ENCODE measurements around the gene PTDSS2. TPM values are rescaled to one million over a fixed set of nuclear protein-coding genes. Genes with fewer than 3 reads are reported as not detected.
"Not testable (repeated sequence)": the region's sequence is repeated elsewhere in the genome, so short reads cannot be mapped to it uniquely, and the experiment has no call there.

The PTDSS2 gene
- total RNA-seq, 2 donors from 2014 or later, result 21.8 to 24.5 TPM

DNA sequence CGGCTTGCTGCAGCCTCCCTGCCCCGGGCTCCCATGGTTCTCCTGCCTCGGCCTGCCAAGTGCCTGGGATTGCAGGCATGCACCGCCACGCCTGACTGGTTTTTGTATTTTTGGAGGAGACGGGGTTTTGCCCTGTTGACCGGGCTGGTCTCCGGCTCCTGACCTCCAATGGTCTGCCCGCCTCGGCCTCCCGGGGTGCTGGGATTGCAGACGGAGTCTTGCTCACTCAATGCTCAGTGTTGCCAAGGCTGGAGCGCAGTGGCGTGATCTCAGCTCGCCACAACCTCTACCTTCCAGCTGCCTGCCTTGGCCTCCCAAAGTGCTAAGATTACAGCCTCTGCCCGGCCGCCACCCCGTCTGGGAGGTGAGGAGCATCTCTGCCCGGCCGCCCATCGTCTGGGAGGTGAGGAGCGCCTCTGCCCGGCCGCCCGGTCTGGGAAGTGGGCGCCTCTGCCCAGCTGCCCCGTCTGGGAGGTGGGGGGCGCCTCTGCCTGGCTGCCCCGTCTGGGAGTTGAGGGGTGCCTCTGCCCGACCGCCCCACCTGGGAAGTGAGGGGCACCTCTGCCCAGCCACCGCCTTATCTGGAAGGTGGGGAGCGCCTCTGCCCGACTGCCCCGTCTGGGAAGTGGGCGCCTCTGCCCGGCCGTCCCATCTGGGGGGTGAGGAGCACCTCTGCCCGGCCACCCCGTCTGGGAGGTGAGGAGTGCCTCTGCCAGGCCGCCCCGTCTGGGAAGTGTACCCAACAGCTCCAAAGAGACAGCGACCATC, 67.0 kb downstream of the PTDSS2 start:
- not testable (repeated sequence) for H3K27ac Mint-ChIP-seq; H3K4me3 Mint-ChIP-seq; H3K4me1 Mint-ChIP-seq; H3K36me3 Mint-ChIP-seq (ENCODE audit: low read depth); DNase-seq; ATAC-seq; H3K27me3 Mint-ChIP-seq; H3K9me3 ChIP-seq (ENCODE audit: control insufficient read depth, low read length, poor library complexity, severe bottlenecking)

DNA sequence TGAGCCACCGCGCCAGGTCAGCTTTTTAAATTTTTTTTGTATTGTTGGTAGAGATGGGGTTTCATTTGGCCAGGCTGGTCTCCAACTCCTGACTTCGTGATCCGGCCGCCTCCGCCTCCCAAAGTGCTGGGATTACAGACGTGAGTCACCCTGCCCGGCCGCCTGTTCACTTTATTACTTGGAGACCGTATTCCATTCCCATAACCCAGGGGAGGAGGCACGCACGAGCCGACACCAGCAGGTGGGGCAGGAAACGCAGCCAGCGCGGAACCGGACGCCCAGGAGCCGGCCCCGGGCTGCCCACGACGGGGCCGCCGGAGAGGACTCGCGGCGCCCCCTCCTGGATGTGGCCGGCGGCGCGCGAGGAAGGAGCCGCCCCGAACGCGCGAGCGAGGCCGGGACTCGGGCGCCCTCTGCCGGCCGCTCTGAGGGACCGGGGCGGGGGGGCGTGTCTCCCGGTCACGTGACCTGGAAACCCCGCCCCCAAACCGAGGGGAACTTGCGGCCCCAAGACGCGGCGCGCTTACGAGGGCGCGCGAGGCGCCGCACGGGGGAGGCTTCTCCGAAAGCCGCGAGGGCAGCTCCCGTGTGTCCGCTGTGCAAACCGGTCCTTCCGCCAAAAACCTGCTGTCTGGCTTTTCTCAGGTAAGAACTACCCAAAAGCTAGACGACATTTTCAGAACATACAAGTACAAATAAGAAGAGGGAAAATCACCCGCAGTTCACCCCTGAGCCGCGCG, 68.6 kb downstream of the PTDSS2 start:
- peak overlapping the region; percentile 8 for H3K27ac Mint-ChIP-seq
- H3K27me3 Mint-ChIP-seq, result no peaks in the 10 kb centered on the region
- peak overlapping the region; percentile 76 for H3K4me3 Mint-ChIP-seq
- H3K36me3 Mint-ChIP-seq (ENCODE audit: low read depth), result no peaks in the 10 kb centered on the region
- H3K4me1 Mint-ChIP-seq, result peaks cover 2% of the 10 kb centered on the region
- DNase-seq (peak; percentile 84 to 93 (median 86)), ATAC-seq (peak; percentile 96)
- H3K9me3 ChIP-seq (ENCODE audit: control insufficient read depth, low read length, poor library complexity, severe bottlenecking), result no peaks in the 10 kb centered on the region

DNA sequence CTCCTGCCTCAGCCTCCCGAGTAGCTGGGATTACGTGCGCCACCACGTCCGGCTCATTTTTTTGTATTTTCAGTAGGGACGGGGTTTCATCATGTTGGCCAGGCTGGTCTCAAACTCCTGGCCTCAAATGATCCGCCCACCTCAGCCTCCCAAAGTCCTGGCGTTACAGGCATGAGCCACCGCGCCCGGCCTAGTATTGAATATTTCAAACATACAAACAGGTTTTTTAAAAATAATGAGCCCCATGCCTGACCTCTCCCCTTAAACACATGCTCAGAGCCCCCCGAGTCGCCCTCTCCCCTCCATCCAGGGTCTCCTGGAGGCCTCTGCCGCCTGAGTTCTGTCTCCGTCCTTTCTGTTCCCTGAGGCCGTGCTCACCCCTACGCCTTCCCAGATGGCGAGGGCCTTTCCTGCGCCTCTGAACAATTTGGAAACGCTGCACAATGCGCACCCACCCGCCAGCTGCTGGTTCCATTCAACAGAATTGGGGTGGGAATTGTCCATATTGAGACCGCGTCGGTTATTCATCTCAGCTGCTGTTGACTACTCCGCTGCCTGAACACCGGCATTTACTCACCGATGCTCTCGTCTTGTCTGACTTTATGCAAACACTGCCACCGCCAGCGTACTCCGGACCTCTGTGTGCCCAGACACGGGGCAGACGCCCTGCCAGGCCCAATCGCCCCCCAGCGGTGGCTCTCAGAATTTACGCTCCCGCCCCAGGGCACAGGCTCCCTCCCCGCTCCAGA, 70.5 kb downstream of the PTDSS2 start:
- DNase-seq (no peak), ATAC-seq (no peak)
- Mint-ChIP-seq H3K4me3 (no peak overlapping the region), H3K4me1 (peaks cover 2% of the 10 kb centered on the region), H3K36me3 (ENCODE audit: low read depth) (no peaks in the 10 kb centered on the region), H3K27me3 (no peaks in the 10 kb centered on the region), H3K27ac (peak overlapping the region; percentile 51)
- no peaks in the 10 kb centered on the region for H3K9me3 ChIP-seq (ENCODE audit: control insufficient read depth, low read length, poor library complexity, severe bottlenecking)

DNA sequence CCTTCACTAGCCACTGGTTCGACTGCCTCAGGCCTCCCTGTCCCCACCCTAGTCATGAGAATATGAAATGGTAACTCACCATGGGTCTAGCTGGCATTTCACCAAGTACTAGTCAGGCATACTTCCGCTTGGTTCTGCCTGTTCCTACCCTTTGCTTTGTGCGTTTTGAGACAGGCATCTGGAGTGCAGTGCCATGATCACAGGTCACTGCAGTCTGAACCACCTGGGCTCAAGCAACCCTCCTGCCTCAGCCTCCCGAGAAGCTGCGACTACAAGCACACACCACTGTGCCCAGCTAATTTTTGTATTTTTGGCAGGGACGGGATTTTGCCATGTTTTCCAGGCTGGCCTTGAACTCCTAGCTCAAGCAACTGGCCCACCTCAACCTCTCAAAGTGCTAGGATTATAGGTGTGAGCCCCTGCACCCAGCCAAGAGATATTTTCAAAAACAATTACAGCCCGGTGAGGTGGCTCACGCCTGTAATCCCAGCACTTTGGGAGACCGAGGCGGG, 71.2 kb downstream of the PTDSS2 start:
- DNase-seq (no peak), ATAC-seq (no peak)
- peak overlapping the region; percentile 51 for H3K27ac Mint-ChIP-seq
- no peaks in the 10 kb centered on the region for H3K36me3 Mint-ChIP-seq (ENCODE audit: low read depth)
- no peak overlapping the region for H3K4me3 Mint-ChIP-seq
- H3K4me1 Mint-ChIP-seq, result peaks cover 2% of the 10 kb centered on the region
- no peaks in the 10 kb centered on the region for H3K27me3 Mint-ChIP-seq
- no peaks in the 10 kb centered on the region for H3K9me3 ChIP-seq (ENCODE audit: control insufficient read depth, low read length, poor library complexity, severe bottlenecking)

DNA sequence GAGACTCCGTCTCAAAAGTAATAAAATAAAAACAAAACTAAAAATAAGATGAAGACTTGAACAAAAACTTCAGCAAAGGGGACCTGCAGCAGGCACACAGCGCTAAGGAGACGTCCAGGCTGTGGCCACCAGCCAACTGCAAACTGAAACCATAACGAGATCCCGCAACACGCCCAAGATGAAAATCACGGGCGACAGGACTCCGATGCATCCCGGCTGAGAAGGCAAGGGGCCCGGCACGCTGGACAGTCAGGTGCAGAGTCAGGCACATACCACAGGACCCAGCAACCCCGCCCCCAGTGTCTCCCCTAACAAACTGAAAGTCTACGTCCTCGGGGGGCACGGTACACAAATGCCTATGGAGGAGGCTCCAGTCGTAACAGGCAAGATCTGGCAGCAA, 76.1 kb downstream of the PTDSS2 start:
- DNase-seq (no peak), ATAC-seq (no peak)
- H3K27me3 Mint-ChIP-seq, result no peaks in the 10 kb centered on the region
- H3K4me3 Mint-ChIP-seq, result no peak overlapping the region
- H3K36me3 Mint-ChIP-seq (ENCODE audit: low read depth), result no peaks in the 10 kb centered on the region
- no peaks in the 10 kb centered on the region for H3K4me1 Mint-ChIP-seq
- H3K9me3 ChIP-seq (ENCODE audit: control insufficient read depth, low read length, poor library complexity, severe bottlenecking), result no peaks in the 10 kb centered on the region
- no peak overlapping the region for H3K27ac Mint-ChIP-seq

DNA sequence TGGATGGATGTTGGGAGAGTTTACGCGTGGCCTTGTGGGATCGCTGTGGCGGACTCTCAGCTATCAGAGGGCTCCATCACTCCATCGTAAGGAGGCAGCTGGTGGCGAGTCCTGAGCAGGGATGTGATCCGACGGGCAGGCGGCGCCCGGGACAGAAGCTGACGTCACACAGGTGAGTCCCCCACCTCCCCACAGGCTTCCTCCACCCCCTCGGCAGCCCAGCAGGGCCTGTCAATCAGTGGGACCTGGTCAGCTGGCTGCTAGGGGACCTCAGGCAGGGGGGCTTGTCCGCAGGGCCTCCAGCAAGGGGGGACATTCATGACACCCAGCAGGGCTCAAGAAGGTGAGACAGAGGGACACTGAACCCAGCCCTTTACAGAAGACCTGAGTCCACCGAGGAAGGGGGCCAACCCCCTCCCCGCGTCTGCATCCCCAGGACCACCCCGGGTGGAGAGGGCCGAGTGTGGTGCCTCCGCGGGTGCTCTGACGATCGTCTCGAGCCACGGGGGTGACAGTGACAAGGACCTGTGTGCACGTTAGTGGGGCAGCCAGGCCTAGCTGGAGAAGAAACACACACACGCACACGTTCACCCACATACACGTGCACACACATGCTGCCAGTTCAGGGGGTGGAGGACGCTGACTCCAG, 78.2 kb downstream of the PTDSS2 start:
- H3K9me3 ChIP-seq (ENCODE audit: control insufficient read depth, low read length, poor library complexity, severe bottlenecking), result no peaks in the 10 kb centered on the region
- Mint-ChIP-seq H3K4me1 (no peaks in the 10 kb centered on the region), H3K27ac (no peak overlapping the region), H3K4me3 (no peak overlapping the region), H3K36me3 (ENCODE audit: low read depth) (no peaks in the 10 kb centered on the region), H3K27me3 (no peaks in the 10 kb centered on the region)
- DNase-seq (no peak), ATAC-seq (no peak)

DNA sequence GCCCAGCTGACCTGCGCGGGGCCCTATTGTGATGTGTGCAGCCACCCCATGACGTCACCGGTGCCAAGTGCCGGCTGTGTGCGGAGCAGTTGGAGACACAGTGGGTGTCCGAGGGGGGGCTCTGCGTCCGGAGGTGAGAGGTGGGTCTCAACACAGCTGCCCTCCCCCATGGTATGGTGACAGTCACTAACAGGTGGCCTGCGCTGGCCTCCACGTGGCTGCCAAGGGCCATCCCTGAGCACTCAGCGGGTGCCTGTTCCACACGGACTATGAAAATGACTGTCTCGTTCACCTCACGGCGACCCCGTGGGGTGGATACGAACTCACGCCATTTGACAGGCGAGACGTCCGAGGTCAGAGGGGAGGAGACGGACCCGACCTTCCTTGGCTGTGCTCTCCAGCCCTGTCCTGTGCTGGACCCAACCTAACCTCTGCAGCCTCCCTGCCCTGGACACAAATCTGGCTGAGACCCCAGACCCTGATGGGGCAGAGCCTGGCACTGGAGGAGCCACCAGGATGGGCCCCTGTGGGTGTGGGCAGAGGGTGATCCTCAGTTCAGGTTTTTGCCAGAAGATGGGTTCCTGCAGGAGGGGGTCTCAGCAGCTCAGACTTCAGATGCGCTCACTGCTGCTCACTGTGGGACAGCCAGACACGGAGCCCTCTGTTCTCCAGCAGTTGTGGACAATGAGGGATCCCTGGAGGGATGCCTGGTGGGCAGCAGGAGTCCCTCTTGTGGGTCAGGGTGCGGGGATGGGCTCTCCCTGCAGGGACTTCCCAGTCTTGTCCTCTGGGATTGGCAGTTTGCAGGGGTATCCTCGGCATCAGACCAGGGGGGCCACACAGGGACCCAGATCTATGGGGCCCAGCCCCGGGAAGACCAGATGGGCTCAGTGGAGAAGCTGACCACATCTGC, 79.0 kb downstream of the PTDSS2 start:
- Mint-ChIP-seq H3K36me3 (ENCODE audit: low read depth) (no peaks in the 10 kb centered on the region), H3K4me3 (no peak overlapping the region), H3K27me3 (no peaks in the 10 kb centered on the region), H3K4me1 (no peaks in the 10 kb centered on the region), H3K27ac (no peak overlapping the region)
- no peak for ATAC-seq
- no peaks in the 10 kb centered on the region for H3K9me3 ChIP-seq (ENCODE audit: control insufficient read depth, low read length, poor library complexity, severe bottlenecking)
- no peak for DNase-seq

DNA sequence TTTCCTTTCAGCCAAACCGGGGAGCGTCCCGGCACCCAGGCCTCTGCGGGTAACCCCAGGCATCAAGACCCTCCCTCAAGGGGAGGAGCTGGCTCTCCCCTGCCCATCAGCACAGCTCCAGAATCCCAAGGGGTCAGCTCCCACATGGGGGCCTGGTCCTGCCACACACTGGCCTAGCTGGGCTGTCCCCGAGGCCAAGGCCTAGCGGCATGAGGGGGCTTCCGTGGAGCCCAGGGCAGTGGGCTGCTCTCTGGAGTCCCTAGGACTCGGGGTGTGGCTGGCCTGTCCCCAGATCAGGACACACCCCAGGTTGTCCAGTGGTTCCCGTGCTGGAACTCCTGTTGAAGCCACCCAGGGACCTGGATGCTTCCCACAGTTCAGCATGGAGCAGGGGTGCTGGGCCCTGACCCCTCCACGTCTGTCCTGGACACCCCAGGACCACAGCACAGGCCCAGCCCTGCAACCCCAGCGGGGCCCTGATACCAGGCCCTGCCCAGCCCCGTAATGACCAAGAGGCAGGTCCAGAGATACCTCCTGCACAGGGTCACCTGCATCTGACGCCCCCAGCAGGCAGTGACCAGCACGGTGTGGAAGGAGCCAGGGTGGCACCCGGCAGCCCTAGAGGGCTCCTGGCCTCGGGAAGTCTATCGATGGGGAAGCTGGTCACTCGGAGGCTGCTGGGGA, 79.8 kb downstream of the PTDSS2 start:
- no peak overlapping the region for H3K4me3 Mint-ChIP-seq
- H3K27ac Mint-ChIP-seq, result no peak overlapping the region
- ATAC-seq, result no peak
- no peaks in the 10 kb centered on the region for H3K4me1 Mint-ChIP-seq
- no peaks in the 10 kb centered on the region for H3K27me3 Mint-ChIP-seq
- H3K36me3 Mint-ChIP-seq (ENCODE audit: low read depth), result no peaks in the 10 kb centered on the region
- no peaks in the 10 kb centered on the region for H3K9me3 ChIP-seq (ENCODE audit: control insufficient read depth, low read length, poor library complexity, severe bottlenecking)
- DNase-seq, result no peak

DNA sequence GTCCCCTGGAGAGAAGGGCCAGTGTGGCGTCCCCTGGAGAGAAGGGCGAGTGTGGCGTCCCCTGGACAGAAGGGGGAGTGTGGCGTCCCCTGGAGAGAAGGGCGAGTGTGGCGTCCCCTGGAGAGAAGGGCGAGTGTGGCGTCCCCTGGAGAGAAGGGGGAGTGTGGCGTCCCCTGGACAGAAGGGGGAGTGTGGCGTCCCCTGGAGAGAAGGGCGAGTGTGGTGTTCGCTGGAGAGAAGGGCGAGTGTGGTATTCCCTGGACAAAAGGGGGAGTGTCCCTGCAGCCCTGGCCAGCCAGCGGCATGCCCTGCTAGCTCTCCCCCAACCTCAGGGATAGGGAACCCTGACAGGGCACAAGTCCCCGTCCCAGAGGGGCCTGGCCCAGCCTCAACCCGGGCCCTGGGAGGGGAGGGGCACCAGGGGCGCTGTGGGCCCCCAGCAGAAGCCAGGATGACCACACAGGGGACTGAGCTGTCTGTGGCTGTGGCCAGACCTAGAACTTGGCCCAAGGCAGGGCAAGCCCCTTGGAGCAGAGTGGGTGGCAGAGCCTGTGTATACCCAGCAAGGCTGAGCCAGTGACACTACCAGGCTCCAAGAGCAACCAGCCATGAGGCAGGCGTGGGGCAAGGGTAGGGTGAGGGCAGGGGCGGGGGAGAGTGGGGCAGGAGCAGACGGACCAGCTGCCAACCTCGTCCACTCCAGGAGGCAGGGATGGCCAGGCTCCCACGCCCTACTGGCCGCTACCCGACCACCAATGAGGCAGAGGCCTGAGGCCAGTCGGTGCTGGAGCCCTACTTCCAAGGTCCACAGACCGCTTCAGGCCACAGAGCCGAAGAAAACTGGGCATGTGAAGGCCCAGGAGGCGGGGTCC, 81.1 kb downstream of the PTDSS2 start:
- no peaks in the 10 kb centered on the region for H3K9me3 ChIP-seq (ENCODE audit: control insufficient read depth, low read length, poor library complexity, severe bottlenecking)
- no peak overlapping the region for H3K4me3 Mint-ChIP-seq
- ATAC-seq, result no peak
- DNase-seq, result no peak
- no peaks in the 10 kb centered on the region for H3K36me3 Mint-ChIP-seq (ENCODE audit: low read depth)
- H3K4me1 Mint-ChIP-seq, result peaks cover 2% of the 10 kb centered on the region
- no peak overlapping the region for H3K27ac Mint-ChIP-seq
- no peaks in the 10 kb centered on the region for H3K27me3 Mint-ChIP-seq

DNA sequence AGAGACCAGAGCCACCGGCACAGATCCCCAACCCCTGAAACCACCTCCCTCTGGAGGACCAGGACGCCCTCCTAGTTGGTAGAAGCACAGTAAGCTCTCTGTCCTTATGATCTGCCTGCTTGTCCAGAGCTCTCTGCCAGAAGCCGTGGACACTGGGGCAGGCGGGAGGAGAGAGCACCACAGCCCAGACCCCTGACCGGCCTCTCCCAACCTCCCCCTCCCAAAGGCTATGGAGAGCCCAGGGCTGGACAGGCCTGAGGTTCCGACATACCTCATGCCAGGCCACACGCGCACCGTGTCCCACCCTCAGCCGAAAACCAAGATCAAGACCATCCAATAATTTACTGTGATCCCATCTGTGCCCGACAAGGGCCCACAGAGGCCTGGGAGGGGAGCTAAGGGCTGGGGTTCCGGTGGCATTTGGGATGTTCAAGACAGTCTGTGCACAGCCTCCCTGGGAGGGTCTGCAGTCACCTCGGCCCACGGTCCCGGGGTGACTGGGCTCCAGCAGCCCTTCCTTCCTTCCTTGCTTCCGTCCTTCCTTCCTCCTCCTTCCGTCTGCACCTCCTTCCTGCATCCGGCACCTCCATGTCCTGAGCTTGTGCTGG, 81.9 kb downstream of the PTDSS2 start:
- Mint-ChIP-seq H3K27me3 (no peaks in the 10 kb centered on the region), H3K36me3 (ENCODE audit: low read depth) (no peaks in the 10 kb centered on the region), H3K4me1 (peaks cover 6% of the 10 kb centered on the region), H3K4me3 (no peak overlapping the region), H3K27ac (no peak overlapping the region)
- H3K9me3 ChIP-seq (ENCODE audit: control insufficient read depth, low read length, poor library complexity, severe bottlenecking), result no peaks in the 10 kb centered on the region
- ATAC-seq (no peak), DNase-seq (no peak)

DNA sequence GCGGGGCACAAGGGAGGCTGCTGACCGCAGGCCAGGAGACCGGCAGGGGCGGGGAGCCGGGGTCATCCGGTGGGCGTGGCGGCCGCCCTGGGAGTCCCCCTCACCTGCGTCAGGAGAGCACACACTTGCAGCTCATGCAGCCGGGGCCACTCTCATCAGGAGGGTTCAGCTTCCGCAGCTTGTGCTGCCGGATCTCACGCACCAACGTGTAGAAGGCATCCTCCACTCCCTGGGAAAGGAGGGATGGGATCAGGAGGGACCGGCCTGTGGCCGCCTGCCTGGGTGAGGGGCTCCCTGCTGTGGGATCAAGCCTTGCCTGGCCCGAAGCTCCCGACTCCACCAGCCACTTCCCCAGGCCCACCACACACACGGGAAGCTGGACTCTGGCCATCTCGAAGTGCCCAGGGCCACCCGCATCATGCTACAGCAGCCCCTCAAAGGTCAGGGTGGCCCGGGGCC, 82.5 kb downstream of the PTDSS2 start:
- no peak overlapping the region for H3K4me3 Mint-ChIP-seq
- no peaks in the 10 kb centered on the region for H3K9me3 ChIP-seq (ENCODE audit: control insufficient read depth, low read length, poor library complexity, severe bottlenecking)
- no peaks in the 10 kb centered on the region for H3K27me3 Mint-ChIP-seq
- H3K27ac Mint-ChIP-seq, result no peak overlapping the region
- ATAC-seq (no peak), DNase-seq (no peak)
- no peaks in the 10 kb centered on the region for H3K36me3 Mint-ChIP-seq (ENCODE audit: low read depth)
- peaks cover 9% of the 10 kb centered on the region for H3K4me1 Mint-ChIP-seq

All from T-helper 17 cell (primary cell).